ENCODE results near the gene ACYP2. TPM values are rescaled to one million over a fixed set of nuclear protein-coding genes. Genes with fewer than 3 reads are reported as not detected.

The ACYP2 gene
- total and polyA plus RNA-seq, 2 donors from 2014 or later = 16.7 to 24.5 TPM

DNA sequence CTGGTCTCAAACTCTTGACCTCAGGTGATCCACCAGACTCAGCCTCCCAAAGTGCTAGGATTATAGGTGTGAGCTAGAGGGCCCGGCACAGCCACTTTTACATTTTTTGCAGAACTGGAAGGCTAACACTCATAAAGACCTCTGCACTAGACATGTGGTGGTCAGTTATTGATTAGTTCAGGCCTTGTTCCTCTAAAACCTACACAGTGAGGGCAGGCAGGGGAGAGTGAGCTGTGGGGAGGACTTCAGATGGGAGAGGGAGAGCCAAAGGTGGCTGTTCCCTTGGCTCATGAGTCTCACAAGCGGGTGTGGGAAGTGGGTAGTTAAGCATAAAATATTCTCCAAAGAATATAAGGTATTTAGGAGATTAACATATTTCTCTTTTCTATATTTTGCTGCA is 29.3 kb upstream of the ACYP2 start:
- no peak for FAIRE-seq
- intact Hi-C loops (cut with DNase I) = no loop called here
- no peak overlapping the region for H3K9ac ChIP-seq (ENCODE audit: low read length in 3 of 3)
- no peaks in the 10 kb centered on the region for H3K36me3 ChIP-seq (ENCODE audit: control insufficient read depth in 2 of 3, insufficient read depth in 3 of 3, low read length in 3 of 3)
- DNase-seq = no peak
- H3K27ac ChIP-seq (ENCODE audit: low read depth in 2 of 2, low read length in 2 of 2) = no peak overlapping the region
- H3K4me3 ChIP-seq (ENCODE audit: low read length in 3 of 3) = no peak overlapping the region
- no peaks in the 10 kb centered on the region for H3K9me3 ChIP-seq (ENCODE audit: control insufficient read depth in 2 of 3, insufficient read depth in 1 of 3, low read length in 3 of 3)
- TF ChIP-seq, protein P1, sequence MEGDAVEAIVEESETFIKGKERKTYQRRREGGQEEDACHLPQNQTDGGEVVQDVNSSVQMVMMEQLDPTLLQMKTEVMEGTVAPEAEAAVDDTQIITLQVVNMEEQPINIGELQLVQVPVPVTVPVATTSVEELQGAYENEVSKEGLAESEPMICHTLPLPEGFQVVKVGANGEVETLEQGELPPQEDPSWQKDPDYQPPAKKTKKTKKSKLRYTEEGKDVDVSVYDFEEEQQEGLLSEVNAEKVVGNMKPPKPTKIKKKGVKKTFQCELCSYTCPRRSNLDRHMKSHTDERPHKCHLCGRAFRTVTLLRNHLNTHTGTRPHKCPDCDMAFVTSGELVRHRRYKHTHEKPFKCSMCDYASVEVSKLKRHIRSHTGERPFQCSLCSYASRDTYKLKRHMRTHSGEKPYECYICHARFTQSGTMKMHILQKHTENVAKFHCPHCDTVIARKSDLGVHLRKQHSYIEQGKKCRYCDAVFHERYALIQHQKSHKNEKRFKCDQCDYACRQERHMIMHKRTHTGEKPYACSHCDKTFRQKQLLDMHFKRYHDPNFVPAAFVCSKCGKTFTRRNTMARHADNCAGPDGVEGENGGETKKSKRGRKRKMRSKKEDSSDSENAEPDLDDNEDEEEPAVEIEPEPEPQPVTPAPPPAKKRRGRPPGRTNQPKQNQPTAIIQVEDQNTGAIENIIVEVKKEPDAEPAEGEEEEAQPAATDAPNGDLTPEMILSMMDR (IDR thresholded peaks at IDR 0.05; ENCODE audit: borderline replicate concordance, extremely low read depth, insufficient read depth) = no peak
- H3K4me1 ChIP-seq (ENCODE audit: control insufficient read depth in 2 of 3, insufficient read depth in 2 of 3, low read depth in 1 of 3, low read length in 3 of 3) = no peaks in the 10 kb centered on the region
- no peaks in the 10 kb centered on the region for H3K27me3 ChIP-seq (ENCODE audit: control insufficient read depth, insufficient read depth, low read length)

DNA sequence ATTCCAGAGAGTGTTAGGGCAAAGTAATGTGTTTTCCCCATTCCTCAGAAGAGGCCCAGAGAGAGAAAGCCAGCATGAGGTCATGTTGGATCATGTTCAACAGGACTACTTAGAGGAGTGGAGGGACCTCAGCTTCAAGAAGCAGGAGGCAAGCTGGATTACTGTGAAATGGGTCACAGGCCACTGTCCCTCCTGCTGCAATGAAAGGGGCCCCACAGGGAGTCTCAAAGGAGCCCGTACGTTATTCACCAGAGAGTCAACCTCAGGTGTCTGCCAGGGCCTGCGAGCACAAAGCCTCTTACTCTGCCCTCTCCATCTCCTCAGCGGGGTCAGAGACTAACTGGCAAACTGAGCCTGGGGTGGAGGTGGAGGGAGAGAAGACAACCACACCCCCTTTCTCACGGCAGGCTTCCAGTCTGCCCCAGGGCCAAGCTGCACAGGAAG is 27.2 kb upstream of the ACYP2 start:
- no peak for FAIRE-seq

DNA sequence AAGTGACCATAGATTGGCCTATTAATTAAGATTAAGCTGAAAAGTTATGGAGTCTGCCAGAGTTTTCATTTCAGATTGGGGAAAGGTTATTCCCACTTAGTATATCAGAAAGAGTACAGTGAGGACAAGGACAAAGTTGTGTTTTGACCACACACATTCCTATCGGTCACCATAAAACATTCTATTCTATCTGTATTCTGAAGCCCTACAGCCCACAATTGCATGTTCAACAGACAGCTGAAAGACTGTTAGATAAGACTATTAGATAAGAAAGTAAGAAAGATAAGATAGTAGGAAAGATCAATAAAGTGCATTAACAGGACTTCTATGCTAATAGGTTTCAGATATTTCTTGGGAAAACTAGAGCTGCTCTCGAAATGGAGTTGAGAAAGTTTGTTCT is 26.7 kb upstream of the ACYP2 start:
- Histone ChIP-seq H3K4me3 (ENCODE audit: low read length in 3 of 3) (no peak overlapping the region), H3K36me3 (ENCODE audit: control insufficient read depth in 2 of 3, insufficient read depth in 3 of 3, low read length in 3 of 3) (no peaks in the 10 kb centered on the region), H3K27ac (ENCODE audit: low read depth in 2 of 2, low read length in 2 of 2) (no peak overlapping the region), H3K27me3 (ENCODE audit: control insufficient read depth, insufficient read depth, low read length) (no peaks in the 10 kb centered on the region), H3K9me3 (ENCODE audit: control insufficient read depth in 2 of 3, insufficient read depth in 1 of 3, low read length in 3 of 3) (no peaks in the 10 kb centered on the region), H3K9ac (ENCODE audit: low read length in 3 of 3) (no peak overlapping the region), H3K4me1 (ENCODE audit: control insufficient read depth in 2 of 3, insufficient read depth in 2 of 3, low read depth in 1 of 3, low read length in 3 of 3) (no peaks in the 10 kb centered on the region)
- TF ChIP-seq, protein P1 (IDR thresholded peaks at IDR 0.05; ENCODE audit: borderline replicate concordance, extremely low read depth, insufficient read depth) = no peak
- intact Hi-C loops (cut with DNase I) = no loop called here
- DNase-seq (no peak), FAIRE-seq (no peak)

More for the DNA sequence above, 27.2 kb upstream of the ACYP2 start:
- Histone ChIP-seq H3K4me3 (ENCODE audit: low read length in 3 of 3) (no peak overlapping the region), H3K9me3 (ENCODE audit: control insufficient read depth in 2 of 3, insufficient read depth in 1 of 3, low read length in 3 of 3) (no peaks in the 10 kb centered on the region), H3K27ac (ENCODE audit: low read depth in 2 of 2, low read length in 2 of 2) (no peak overlapping the region), H3K27me3 (ENCODE audit: control insufficient read depth, insufficient read depth, low read length) (no peaks in the 10 kb centered on the region), H3K36me3 (ENCODE audit: control insufficient read depth in 2 of 3, insufficient read depth in 3 of 3, low read length in 3 of 3) (no peaks in the 10 kb centered on the region), H3K4me1 (ENCODE audit: control insufficient read depth in 2 of 3, insufficient read depth in 2 of 3, low read depth in 1 of 3, low read length in 3 of 3) (no peaks in the 10 kb centered on the region), H3K9ac (ENCODE audit: low read length in 3 of 3) (no peak overlapping the region)
- TF ChIP-seq, protein P1 (IDR thresholded peaks at IDR 0.05; ENCODE audit: borderline replicate concordance, extremely low read depth, insufficient read depth) = no peak
- intact Hi-C loops (cut with DNase I) = no loop called here
- DNase-seq = no peak

DNA sequence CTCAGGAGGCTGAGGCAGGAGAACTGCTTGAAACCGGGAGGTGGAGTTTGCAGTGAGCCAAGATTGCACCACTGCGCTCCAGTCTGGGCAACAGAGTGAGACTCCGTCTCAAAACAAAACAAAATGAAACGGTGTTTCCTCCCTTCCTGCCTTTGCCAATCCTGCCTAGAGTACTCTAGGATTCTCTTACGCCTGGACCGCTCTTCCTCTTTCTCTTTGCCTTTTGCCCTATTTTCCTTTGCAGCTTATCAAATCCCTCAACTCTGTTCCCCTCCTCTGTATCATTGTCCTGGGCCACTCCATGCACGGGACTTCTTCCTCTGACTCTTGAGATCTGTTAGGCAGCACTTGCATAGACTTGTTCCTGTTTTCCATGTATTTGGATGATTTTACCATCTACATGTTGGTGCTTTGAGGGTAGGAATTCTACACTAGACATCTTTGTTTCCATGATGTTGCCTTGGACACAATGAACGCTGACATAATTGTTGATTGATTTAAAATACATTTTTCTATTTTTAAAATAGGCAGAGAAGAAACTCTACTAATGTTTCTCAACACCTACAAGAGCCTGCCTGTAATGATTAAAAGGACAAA is 24.8 kb upstream of the ACYP2 start:
- TF ChIP-seq, protein P1 (IDR thresholded peaks at IDR 0.05; ENCODE audit: borderline replicate concordance, extremely low read depth, insufficient read depth) = no peak
- Histone ChIP-seq H3K9me3 (ENCODE audit: control insufficient read depth in 2 of 3, insufficient read depth in 1 of 3, low read length in 3 of 3) (no peaks in the 10 kb centered on the region), H3K9ac (ENCODE audit: low read length in 3 of 3) (no peak overlapping the region), H3K27me3 (ENCODE audit: control insufficient read depth, insufficient read depth, low read length) (no peaks in the 10 kb centered on the region), H3K27ac (ENCODE audit: low read depth in 2 of 2, low read length in 2 of 2) (no peak overlapping the region), H3K4me1 (ENCODE audit: control insufficient read depth in 2 of 3, insufficient read depth in 2 of 3, low read depth in 1 of 3, low read length in 3 of 3) (no peaks in the 10 kb centered on the region), H3K36me3 (ENCODE audit: control insufficient read depth in 2 of 3, insufficient read depth in 3 of 3, low read length in 3 of 3) (no peaks in the 10 kb centered on the region), H3K4me3 (ENCODE audit: low read length in 3 of 3) (no peak overlapping the region)
- DNase-seq (no peak), FAIRE-seq (no peak)
- intact Hi-C loops (cut with DNase I) = no loop called here
